HT-29 (cell line): Measurements from ENCODE around the gene MUS81. TPM values are rescaled to one million over a fixed set of nuclear protein-coding genes. Genes with fewer than 3 reads are reported as not detected.
"Not testable (repeated sequence)": the region's sequence is repeated elsewhere in the genome, so short reads cannot be mapped to it uniquely, and the experiment has no call there.

Experiments
- DNase-seq: peaks from one replicate; pipeline ENCODE4 v3.0.0-alpha.2; 2015; ENCODE audit warnings: low spot score
- total RNA-seq: library from RNA; depleted of rRNA; stranded (reverse); fragments of >200 nt; shearing (Covaris generic); gene quantifications from 2 replicates; pipeline ENCODE4 v1.2.3, GENCODE V29; 2014; rRNA removed

MUS81 gene, protein sequence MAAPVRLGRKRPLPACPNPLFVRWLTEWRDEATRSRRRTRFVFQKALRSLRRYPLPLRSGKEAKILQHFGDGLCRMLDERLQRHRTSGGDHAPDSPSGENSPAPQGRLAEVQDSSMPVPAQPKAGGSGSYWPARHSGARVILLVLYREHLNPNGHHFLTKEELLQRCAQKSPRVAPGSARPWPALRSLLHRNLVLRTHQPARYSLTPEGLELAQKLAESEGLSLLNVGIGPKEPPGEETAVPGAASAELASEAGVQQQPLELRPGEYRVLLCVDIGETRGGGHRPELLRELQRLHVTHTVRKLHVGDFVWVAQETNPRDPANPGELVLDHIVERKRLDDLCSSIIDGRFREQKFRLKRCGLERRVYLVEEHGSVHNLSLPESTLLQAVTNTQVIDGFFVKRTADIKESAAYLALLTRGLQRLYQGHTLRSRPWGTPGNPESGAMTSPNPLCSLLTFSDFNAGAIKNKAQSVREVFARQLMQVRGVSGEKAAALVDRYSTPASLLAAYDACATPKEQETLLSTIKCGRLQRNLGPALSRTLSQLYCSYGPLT
- 118 and 143 TPM in 2 replicates for total RNA-seq

- DNase-seq, result peak; percentile 100
Measured at GRCh38 chr11:65860278-65861164, at the start of gene MUS81. TSS of gene MUS81 (plus strand) at chr11:65860433. CDS start at chr11:65860754, 321 bp downstream.

DNA sequence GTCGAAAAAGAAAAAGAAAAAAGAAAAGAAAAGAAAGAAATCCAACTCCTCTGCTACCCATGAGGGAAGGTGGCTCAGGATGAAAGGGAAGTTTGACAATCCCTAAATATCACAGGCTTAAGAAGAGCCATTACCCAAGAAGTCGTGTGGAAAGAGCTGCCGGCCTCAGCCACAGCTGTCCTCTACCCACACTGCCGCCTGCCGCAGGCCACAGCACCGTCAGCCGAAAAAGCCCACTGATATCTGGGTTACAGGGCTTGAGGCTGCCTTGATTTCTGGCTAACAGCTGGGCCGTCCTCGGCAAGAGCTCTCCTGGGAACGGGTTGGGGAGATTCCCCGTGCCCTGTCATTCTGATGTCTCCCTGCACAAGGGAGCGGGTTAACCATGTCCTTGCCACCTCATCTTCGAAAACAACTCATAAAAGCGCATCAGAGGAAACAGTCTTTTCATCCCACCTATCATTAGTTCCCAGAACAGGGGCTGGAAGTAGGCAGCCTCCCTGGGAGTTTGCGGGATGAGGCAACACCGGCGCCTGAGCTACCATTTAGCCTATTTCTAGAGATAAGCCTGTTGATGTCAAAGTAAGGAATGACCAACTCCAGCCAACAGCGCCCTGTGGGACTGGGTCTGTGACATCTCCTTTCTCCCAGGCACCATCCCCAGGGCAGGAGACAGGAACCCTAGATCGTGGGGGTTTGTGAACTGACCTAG is 48.3 kb upstream of the MUS81 start:
- no peak for DNase-seq

DNA sequence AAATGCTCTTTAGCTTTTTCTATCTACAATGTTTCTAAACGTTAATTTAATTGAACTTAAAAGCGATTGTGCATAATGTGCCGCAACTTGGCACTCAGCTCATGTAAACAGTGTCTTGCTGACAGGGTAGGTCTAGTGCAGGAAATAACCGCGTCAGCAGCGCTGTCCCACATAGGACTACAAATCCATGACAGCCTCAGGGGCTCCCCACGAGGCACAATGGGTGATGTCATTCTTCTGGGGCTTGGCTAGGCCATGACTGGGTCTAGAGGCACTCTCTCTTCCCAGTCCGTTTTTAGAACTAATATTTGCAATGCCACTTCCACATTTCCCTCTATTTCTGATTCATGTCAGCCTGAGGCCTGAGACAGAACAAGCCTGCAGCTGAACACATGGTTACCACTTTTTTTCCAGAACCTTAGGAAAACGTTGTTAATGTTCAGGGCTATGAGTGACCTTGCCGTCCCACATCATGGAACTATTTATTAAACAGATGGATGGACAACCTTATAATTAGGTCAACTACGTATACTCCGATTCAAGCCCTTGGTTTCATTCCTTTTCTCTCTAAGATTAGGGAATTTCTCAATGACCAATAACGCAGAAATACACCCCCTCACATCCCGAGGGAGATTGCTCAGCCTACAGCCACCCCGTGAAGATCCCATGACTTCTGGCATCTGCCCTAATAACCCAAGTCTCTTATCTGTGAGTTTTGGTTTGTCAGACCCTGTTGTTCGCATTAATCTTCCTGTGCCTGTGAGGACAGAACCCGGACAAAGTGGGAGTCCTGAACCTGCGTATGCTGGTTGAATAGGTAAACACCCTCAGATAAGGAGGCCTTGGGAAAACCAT is 45.9 kb upstream of the MUS81 start:
- no peak for DNase-seq

DNA sequence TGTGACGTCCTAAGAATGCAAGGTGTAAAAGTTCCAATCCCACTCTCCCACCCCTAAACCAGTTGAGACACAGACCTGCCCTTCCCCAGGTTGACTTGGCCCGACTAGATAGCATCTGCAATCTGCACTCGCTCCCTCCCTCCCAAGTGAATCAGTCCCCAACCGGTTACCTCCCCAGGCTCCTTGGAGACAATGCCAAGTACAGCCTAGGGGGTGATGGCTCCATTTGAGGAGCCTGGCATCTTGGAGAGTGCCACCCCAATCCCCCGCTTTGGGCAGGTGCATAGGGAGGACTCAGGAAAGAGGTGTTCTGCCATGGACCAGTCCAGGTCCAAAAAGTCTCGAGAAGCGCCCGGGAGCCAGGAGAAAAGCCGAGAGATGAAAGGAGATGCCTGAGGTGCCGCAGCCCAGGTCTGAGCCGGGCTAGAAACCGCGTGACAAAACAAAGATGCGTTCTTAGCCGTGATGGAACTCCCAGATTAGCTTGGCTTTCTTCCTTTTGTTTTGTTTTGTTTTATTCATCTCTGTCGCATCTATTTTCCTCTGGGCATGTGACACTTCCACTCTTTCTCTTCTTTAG is 45.2 kb upstream of the MUS81 start:
- DNase-seq, result no peak

- no peak for DNase-seq
Measured at GRCh38 chr11:65816696-65817095, 43.5 kb upstream of the MUS81 start.

DNA sequence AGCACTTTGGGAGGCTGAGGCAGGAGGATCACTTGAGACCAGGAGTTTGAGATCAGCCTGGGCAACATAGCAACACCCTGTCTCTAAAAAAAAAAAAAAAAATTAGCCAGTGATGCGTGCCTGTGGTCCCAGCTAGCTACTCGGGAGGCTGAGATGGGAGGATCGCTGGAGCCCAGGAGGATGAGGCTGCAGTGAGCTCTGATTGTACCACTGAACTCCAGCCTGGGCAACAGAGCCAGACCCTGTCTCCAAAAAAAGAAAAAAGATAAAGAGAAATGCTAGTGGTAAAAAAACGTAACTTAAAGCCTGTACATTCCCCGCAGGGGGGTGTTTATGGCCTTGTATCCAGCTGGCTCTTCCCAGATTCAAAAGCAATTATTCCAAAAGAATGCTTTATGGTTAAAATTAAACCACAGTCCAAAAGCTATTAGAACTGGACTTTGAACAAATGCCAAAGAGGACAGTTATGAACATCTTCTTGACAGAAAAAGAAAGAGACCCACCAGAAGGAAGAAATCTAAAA is 42.9 kb upstream of the MUS81 start:
- DNase-seq, result no peak

- DNase-seq, result peak; percentile 94
Measured at GRCh38 chr11:65817835-65818680, 42.2 kb upstream of the MUS81 start.

DNA sequence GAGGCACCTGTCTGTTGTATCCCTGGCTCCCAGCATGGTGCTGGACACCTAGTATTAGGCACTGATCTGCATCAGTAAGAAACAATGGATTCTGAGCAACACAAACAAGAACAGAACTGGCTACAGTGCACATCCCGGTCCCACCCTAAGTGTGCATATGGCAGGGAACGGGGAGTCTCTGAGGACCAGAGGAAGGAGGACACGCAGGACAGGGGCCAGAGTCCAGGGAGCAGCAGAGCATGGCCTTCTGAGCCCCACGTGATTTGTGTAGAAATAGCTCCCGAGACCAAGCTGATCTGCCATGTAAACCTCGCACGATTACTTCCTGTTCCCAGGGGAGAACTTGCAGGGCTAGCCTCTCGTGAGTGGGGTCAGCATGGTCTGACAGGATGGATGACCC is 39.1 kb upstream of the MUS81 start:
- DNase-seq, result no peak

- DNase-seq, result no peak
Measured at GRCh38 chr11:65822776-65823528, 37.3 kb upstream of the MUS81 start.

GRCh38 chr11:65826984-65827735 is 33.1 kb upstream of the MUS81 start:
- no peak for DNase-seq

DNA sequence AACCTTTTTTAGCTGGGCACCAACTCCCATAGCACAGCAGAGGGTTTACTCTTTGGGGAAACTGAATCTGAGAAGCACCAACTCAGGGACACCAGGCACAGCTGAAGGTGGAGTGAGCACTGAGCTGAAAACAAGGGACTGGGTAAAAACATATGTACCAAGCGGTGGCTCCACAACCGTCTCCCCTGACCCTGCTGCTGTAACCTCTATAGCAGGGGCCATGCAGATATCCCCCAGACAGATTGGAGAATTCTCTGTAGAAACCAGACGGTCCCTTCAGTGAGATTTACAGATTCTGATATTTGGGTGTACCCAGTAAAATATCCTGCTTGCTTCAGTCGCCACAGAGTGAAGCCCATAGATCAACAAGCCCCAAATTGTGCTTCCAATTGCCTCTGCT is 30.8 kb upstream of the MUS81 start:
- DNase-seq, result no peak

DNA sequence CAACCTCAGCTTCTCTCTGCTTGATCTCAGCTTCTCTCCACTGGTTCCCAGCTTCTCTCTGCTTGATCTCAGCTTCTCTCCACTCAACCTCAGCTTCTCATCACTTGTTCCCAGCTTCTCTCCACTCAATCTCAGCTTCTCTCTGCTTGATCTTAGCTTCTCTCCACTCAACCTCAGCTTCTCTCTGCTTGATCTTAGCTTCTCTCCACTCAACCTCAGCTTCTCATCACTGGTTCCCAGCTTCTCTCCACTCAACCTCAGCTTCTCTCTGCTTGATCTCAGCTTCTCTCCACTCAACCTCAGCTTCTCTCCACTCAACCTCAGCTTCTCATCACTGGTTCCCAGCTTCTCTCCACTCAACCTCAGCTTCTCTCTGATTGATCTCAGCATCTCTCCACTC is 28.0 kb upstream of the MUS81 start:
- not testable (repeated sequence) for DNase-seq

DNA sequence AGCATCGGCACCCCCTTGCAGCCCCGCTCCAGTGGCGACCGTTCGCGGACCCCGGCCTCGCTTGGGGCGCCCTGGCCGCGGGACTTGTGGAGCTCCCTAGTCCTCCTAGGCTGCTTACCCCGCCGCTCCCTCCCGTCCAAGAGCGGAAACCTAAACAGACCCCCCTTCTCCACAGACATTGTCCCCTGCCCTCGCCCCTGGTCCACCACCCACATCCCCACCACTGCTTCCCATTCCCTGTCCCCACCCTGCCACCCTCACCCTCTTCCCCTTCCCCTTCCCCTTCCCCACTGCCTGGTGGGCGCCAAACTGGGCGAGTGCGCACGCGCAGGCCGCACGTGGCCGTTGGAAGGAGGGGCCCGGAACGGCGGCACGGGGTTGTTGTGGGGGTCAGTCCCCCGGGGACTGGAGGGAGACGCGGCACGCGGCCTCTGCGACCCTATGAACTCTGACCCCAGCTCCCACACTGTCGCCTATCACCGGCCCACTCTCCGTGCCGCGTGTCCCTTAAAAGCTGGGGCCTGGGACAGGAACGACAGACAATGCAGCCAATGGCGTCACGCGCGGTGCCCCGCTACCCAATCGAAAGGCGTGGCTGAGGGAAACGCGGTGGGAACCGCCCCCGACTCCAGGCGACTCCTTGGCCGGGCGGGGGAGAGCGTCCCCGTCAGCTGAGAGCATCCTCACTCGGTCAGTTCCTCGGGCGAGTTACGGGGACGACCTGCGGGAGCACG is 26.8 kb upstream of the MUS81 start, which contains the start of gene SNX32:
Gene SNX32, plus strand, starts transcription at position 667 of the 734 bp plus-strand sequence. CDS start 103 bp downstream, outside the sequence.
- no peak for DNase-seq

GRCh38 chr11:65834202-65834601 is 26.0 kb upstream of the MUS81 start:
- DNase-seq, result no peak

DNA sequence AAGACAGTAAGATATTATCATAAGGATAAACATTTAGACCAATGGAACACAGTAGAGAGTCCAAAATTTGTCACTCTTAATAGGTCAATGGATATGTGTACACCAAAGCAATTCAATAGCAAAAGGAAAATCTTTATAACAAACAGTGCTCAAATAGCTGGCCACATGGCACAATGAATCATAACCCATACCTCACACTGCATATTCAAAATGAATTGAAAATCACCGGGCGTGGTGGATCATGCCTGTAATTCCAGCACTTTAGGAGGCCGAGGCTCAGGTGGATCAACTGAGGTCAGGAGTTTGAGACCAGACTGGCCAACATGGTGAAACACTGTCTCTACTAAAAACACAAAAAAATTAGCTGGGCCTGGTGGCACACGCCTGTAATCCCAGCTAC is 18.1 kb upstream of the MUS81 start:
- DNase-seq, result no peak

DNA sequence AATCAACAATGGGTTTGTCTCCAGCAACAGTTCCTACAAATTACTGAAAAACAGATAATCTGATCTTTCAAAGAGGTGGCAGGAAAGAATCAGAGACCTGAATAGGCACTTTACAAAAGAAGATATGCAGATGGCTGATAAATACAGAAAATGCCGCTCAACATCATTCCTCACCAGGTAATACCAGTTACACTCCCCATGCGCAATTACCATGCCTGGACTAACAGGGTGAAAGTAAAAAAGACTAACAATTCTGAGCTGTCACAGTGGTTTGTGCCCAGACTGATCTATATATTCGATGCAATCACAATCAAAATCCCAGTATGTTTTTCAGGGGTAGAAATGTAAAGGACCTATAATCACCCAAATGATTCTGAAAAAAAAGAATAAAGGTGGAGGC is 16.4 kb upstream of the MUS81 start:
- DNase-seq, result no peak
